Measurements from ENCODE around the gene IL15RA. TPM values are rescaled to one million over a fixed set of nuclear protein-coding genes. Genes with fewer than 3 reads are reported as not detected.
"Not testable (repeated sequence)": the region's sequence is repeated elsewhere in the genome, so short reads cannot be mapped to it uniquely, and the experiment has no call there.

The IL15RA gene
- total RNA-seq, 1 donor from 2014 or later, result 3.0 TPM

DNA sequence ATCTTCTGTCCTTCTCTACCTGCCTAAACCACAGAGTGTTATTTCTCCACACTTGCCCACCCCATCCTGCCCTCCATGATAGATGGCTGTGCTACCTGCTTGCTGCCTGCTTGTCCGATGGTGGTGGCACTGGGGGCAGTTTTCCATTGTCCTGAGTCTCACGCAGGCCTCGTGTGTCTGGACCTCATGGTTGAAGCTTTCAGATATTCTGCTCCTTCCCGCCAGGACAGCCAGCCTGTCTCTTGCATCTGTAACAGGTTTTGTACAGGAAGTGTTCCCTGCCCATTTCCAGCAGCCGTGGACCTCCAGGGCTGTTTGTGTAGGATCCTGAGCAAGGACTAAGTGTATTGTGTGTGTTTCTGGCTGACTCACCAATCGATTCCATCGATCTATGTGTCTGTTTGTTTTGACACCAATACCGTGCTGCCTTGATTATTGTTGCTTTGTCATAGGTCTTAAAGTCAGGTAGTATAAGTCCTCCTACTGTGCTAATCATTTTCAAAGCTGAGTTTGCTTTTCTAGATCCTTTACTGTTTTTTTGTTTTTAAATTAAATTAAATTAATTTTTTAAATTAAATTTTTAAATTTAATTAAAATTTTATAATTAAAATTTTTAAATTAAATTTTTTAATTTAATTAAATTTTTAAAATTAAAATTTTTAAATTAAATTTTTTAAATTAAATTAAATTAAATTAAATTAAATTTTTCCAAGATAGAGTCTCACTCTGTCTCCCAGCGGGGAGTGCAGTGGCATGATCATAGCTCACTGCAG, 8.5 kb downstream of the IL15RA start:
- DNase-seq, result no peak

- no peak for DNase-seq
Observed at GRCh38 chr10:5968037-5968680, 9.2 kb downstream of the IL15RA start.

GRCh38 chr10:5965266-5965665, 12.1 kb downstream of the IL15RA start:
- no peak for DNase-seq

- DNase-seq, result no peak
Observed at GRCh38 chr10:5964736-5965135, 12.6 kb downstream of the IL15RA start.

- DNase-seq, result no peak
Observed at GRCh38 chr10:5963591-5963990, 13.8 kb downstream of the IL15RA start.

DNA sequence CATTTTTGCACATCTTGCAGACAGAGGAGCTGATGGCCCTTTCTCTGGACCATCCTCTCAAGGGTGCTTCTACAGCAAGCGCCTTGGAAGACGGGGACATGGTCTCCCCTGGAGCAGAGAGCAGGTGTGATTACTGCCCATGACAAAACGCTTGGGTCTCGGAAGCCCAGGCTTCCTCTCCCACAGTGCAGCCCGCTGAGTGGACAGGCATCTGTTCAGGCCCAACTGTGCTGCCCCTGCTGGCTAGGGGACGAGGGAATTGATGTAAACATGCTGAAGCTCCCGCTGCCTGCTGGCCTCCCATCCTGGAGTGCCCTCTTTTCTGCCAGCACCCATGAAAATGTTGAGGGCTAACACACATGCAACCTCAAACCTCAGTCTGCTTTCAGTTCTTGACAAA, 14.3 kb downstream of the IL15RA start:
- DNase-seq, result no peak

DNA sequence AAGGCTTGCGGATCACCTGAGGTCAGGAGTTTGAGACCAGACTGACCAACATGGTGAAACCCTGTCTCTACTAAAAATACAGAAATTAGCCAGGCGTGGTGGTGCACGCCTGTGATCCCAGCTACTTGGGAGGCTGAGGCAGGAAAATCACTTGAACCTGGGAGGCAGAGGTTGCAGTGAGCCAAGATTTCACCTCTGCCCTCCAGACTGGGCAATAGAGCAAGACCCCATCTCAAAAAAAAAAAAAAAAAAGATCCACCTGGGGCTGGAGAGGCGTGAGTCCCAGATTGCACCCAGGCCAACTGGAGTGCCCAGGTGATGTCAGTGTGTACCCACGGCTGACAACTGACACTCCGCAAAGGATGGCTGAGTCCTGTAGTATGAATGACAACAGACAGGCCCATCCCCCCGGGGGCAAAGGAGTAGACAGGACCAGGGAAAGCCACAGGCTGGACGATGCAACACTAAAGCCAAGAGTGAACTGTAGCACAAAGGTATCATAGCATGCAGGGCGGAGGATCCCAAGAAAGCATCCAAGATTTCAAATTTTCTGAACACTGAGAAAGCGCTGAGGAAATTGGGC, 14.9 kb downstream of the IL15RA start:
- DNase-seq, result not testable (repeated sequence)

- no peak for DNase-seq
Observed at GRCh38 chr10:5961405-5962100, 15.8 kb downstream of the IL15RA start.

DNA sequence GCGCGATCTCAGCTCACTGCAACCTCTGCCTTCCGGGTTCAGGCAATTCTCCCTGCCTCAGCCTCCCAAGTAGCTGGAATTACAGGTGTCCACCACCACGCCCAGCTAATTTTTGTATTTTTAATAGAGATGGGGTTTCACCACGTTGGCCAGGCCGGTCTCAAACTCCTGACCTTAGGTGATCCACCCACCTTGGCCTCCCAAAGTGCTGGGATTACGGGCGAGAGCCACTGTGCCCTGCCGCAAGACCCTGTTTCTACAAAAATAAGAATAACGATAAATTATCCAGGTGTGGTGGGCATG, 16.4 kb downstream of the IL15RA start:
- DNase-seq, result not testable (repeated sequence)

- DNase-seq, result no peak
Observed at GRCh38 chr10:5960070-5960972, 17.0 kb downstream of the IL15RA start.

DNA sequence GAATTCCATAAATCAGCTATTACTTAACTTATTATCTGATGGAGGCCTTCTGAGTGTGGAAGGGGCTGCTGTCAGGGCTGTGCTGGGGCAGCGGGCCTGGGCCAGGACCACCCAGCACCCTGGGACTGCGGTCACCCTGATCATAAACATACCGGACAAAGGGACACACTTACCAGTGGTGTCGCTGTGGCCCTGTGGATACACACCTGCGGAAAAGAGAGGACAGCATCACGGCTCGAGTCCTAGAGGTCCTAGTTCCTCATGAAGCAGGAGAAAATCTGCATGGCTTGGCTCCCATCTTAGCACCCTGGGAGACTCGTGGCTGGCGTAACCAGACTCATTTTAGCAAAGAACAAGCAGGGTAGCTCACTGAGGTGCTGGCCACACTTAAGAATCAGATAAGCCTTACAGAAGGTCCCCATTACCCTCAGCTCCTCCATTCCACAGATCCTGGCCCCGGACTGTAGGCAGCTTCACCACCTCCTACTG, 17.7 kb downstream of the IL15RA start:
- no peak for DNase-seq

- DNase-seq, result no peak
Observed at GRCh38 chr10:5959142-5959541, 18.2 kb downstream of the IL15RA start.

- no peak for DNase-seq
Observed at GRCh38 chr10:5958675-5959074, 18.7 kb downstream of the IL15RA start.

- peak; percentile 62 for DNase-seq
Observed at GRCh38 chr10:5958077-5958476, 19.3 kb downstream of the IL15RA start.

GRCh38 chr10:5956146-5956936, 21.0 kb downstream of the IL15RA start:
- DNase-seq, result no peak

- DNase-seq, result no peak
Observed at GRCh38 chr10:5953676-5954075, 23.7 kb downstream of the IL15RA start.

DNA sequence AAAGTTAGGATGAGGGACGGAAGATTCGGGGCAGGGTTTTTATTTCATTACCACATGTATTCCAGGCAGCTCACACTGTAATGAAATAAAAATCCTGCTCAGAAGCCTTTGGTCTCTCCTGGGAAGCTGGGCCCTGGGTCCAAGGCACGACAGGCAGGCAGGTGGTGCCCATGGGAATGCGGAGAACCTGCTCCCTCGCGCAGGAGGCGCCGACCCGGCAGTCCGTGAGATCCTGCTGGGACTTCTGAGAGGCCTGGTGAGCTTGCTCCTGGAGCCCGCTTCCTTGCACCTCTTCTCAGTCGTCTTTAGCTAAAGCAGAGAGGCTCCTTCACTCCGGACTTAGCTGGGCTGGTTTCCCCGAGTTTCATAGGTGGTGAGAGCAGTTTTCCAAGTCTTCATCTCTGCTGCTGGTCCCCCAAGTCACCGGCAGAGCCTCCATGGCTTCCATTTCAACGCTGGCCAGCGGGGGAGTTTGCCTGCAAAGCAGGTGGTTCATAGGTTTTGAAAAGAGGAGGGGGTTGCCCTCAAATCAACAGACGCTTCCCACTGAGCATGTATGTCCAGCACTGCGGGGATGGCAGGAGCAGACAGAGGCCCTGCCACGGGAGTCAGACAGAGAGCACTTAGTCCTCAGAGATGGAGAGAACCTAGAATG, 24.5 kb downstream of the IL15RA start:
- DNase-seq, result no peak

DNA sequence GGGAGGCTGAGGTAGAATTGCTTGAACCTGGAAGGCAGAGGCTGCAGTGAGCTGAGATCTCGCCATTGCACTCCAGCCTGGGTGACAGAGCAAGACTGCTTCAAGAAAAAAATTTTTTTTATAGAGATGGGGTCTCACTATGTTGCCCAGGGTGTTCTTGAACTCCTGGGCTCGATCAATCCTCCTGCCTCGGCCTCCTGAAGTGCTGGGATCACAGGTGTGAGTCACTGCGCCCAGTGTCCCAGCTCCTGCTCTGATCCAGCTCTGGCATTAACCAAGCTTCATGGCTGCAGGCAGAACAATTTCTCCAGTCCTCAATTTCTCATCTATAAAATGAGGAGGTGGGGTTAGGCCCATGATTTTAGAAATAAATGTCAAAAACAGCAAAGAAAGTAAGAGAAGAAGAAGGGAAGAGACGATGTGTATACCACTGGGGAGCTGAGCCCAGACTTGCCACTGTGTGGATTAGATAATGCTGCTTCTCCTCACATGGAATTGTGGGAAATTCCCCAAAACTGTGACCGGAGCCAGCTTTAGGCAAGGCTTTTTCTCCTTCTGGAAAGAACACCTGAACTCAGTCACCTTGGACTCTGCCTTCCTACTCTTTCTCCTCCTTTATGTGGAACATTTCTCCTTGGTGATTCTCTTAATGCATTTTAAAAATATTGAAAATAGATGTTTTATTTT, 25.5 kb downstream of the IL15RA start:
- DNase-seq, result no peak

DNA sequence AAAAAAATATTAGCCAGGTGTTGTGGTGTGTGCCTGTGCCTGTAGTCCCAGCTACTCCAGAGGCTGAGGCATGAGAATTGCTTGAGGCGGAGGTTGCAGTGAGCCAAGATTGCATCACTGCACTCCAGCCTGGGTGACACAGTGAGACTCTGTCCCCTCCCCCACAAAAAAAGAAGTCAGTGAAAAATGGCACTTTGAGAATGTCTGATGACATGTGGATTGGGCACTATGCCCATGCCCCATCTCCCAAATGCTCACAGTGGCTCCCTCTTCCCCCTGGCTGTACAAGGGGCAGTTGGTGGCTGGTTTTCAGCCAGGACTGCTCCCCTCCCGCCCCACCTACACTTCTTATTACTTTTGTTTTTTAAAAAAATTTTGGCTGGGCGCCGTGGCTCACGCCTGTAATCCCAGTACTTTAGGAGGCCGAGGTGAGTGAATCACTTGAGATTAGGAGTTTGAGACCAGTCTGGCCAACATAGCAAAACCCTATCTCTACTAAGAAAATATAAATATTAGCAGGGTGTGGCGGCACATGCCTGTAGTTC, 26.1 kb downstream of the IL15RA start:
- DNase-seq, result no peak
